Measurements from ENCODE around the gene MLIP. TPM values are rescaled to one million over a fixed set of nuclear protein-coding genes. Genes with fewer than 3 reads are reported as not detected.

Gene MLIP
- total and polyA plus RNA-seq, 2 experiments from 2014 or later: not detected

GRCh38 chr6:54254886-54255285 lies 143.6 kb downstream of the MLIP start:
- no peaks in the 10 kb centered on the region for H3K36me3 ChIP-seq (ENCODE audit: insufficient read depth)
- no peak for TF ChIP-seq ZNF462 (CRISPR knock-in tag; IDR thresholded peaks at IDR 0.05)
- no peak for TF ChIP-seq REST (IDR thresholded peaks at IDR 0.05; ENCODE audit: unreplicated experiment)
- TF ChIP-seq EZH2phosphoT487 (IDR thresholded peaks at IDR 0.05; ENCODE audit: unreplicated experiment): no peak
- no peak for TF ChIP-seq STAT1 (IDR thresholded peaks at IDR 0.05; ENCODE audit: unreplicated experiment)
- TF ChIP-seq ETS1 (IDR thresholded peaks at IDR 0.05): no peak
- TF ChIP-seq NANOG (IDR thresholded peaks at IDR 0.05; ENCODE audit: borderline replicate concordance): no peak
- no peak for TF ChIP-seq CREB1 (CRISPR knock-in tag; IDR thresholded peaks at IDR 0.05; ENCODE audit: low read depth)
- TF ChIP-seq EZH2 (IDR thresholded peaks at IDR 0.05; ENCODE audit: low read depth, unreplicated experiment): no peak
- TF ChIP-seq JUNB (IDR thresholded peaks at IDR 0.05; ENCODE audit: unreplicated experiment): no peak
- TF ChIP-seq ZNF331 (CRISPR knock-in tag; IDR thresholded peaks at IDR 0.05; ENCODE audit: low read depth): no peak
- TF ChIP-seq CTCF (conservative IDR thresholded peaks at IDR 0.05; ENCODE audit: low read depth in 2 of 2): no peak
- no peak for TF ChIP-seq POLR2AphosphoS5 (IDR thresholded peaks at IDR 0.05; ENCODE audit: low read depth)
- TF ChIP-seq ZNF114 (CRISPR knock-in tag; IDR thresholded peaks at IDR 0.05): no peak
- H3K9me3 Mint-ChIP-seq: no peaks in the 10 kb centered on the region

More at GRCh38 chr6:54254886-54255285, 143.6 kb downstream of the MLIP start:
- H3K79me2 ChIP-seq (replicated peaks; ENCODE audit: insufficient read depth): no peaks in the 10 kb centered on the region
- ATAC-seq (no peak), DNase-seq (ENCODE audit: low spot score) (no peak)
- H3K27ac ChIP-seq (ENCODE audit: low read depth): no peak overlapping the region
- Mint-ChIP-seq H3K27me3 (ENCODE audit: insufficient read depth, low read depth, poor library complexity) (no peaks in the 10 kb centered on the region), H3K4me3 (no peak overlapping the region), H3K4me1 (peaks cover 6% of the 10 kb centered on the region; the same call in 1 of the 3 replicates), H3K27ac (no peak overlapping the region), H3K36me3 (ENCODE audit: low read depth) (no peaks in the 10 kb centered on the region)
- no peak overlapping the region for H3K4me2 ChIP-seq
- peaks cover 10% of the 10 kb centered on the region for H3K4me1 ChIP-seq (ENCODE audit: insufficient read depth)
- no peak overlapping the region for H2AFZ ChIP-seq
- H3K9me2 ChIP-seq (ENCODE audit: insufficient read depth): no peaks in the 10 kb centered on the region
- no peaks in the 10 kb centered on the region for H3F3A ChIP-seq (replicated peaks; ENCODE audit: low read depth)
- no peak overlapping the region for H3K4me3 ChIP-seq
- no peaks in the 10 kb centered on the region for H4K20me1 ChIP-seq (replicated peaks; ENCODE audit: insufficient read depth)
- no peaks in the 10 kb centered on the region for H3K27me3 ChIP-seq (ENCODE audit: insufficient read depth)
